HepG2 (cell line): ENCODE measurements around the gene DNAJC28. TPM values are rescaled to one million over a fixed set of nuclear protein-coding genes. Genes with fewer than 3 reads are reported as not detected.
A peak's percentile ranks its signal among the peaks of the same experiment; 100 is the strongest.

Source experiments
- ATF2 ChIP-seq: sonication (generic); formaldehyde crosslinking; IDR thresholded peaks from 2 replicates; pipeline ENCODE4 v1.4.0; 2020; ENCODE audit warnings: missing genetic modification reagents
- ETS1 ChIP-seq: sonication (generic); formaldehyde crosslinking; IDR thresholded peaks from 2 replicates; pipeline ENCODE4 v1.4.0; 2020; ENCODE audit warnings: missing genetic modification reagents
- HES4 ChIP-seq: sonication (generic); formaldehyde crosslinking; IDR thresholded peaks from 2 replicates; pipeline ENCODE4 v1.9.0; 2021; ENCODE audit warnings: mild to moderate bottlenecking, missing genetic modification reagents, borderline replicate concordance
- IRF2 ChIP-seq: IDR thresholded peaks from 2 replicates; pipeline ENCODE4 v1.6.1; 2018; ENCODE audit warnings: missing genetic modification reagents, missing compliant biosample characterization
- LCORL ChIP-seq, 2 experiments: fragments of 450-650 bp in 1 of 2; sonication (generic) in 1 of 2; formaldehyde crosslinking in 1 of 2; IDR thresholded peaks; 2 replicates each; pipeline versions ENCODE4 v1.5.0 to v1.6.1; 2017 to 2020; ENCODE audit warnings: antibody characterized with exemption in 1 of 2, missing genetic modification reagents in 1 of 2
- MIER3 ChIP-seq: IDR thresholded peaks from 2 replicates; pipeline ENCODE4 v1.6.1; 2016; ENCODE audit warnings: missing compliant biosample characterization, borderline replicate concordance
- NFKBIZ ChIP-seq: IDR thresholded peaks from 2 replicates; pipeline ENCODE4 v1.6.1; 2018; ENCODE audit warnings: missing genetic modification reagents, missing compliant biosample characterization
- NPAS2 ChIP-seq: sonication (generic); formaldehyde crosslinking; IDR thresholded peaks from 2 replicates; pipeline ENCODE4 v1.8.0; 2022; ENCODE audit warnings: mild to moderate bottlenecking, missing genetic modification reagents, borderline replicate concordance
- NR0B2 ChIP-seq: sonication (generic); formaldehyde crosslinking; IDR thresholded peaks from 2 replicates; pipeline ENCODE4 v1.4.0; 2020; ENCODE audit warnings: mild to moderate bottlenecking, missing genetic modification reagents
- RNF219 ChIP-seq: sonication (generic); formaldehyde crosslinking; IDR thresholded peaks from 2 replicates; pipeline ENCODE4 v1.5.0; 2020; ENCODE audit warnings: mild to moderate bottlenecking, missing genetic modification reagents
- USF2 ChIP-seq, 2 experiments: sonication (generic) in 1 of 2; formaldehyde crosslinking in 1 of 2; IDR thresholded peaks; 2 replicates each; pipeline versions ENCODE4 v1.5.1 to v1.6.1; 2011 to 2020; ENCODE audit warnings: borderline replicate concordance in 1 of 2, low read depth in 1 of 2, low read length in 1 of 2, mild to moderate bottlenecking in 1 of 2, missing genetic modification reagents in 1 of 2, moderate library complexity in 1 of 2
- ZNF160 ChIP-seq: sonication (generic); formaldehyde crosslinking; IDR thresholded peaks from 2 replicates; pipeline ENCODE4 v1.8.0; 2022; ENCODE audit warnings: mild to moderate bottlenecking, inconsistent platforms, missing genetic modification reagents
- ZNF382 ChIP-seq: sonication (generic); formaldehyde crosslinking; IDR thresholded peaks from 2 replicates; pipeline ENCODE4 v1.5.0; 2020; ENCODE audit warnings: missing genetic modification reagents, mild to moderate bottlenecking, borderline replicate concordance
- ZNF432 ChIP-seq: sonication (generic); formaldehyde crosslinking; IDR thresholded peaks from 2 replicates; pipeline ENCODE4 v1.5.0; 2020; ENCODE audit warnings: missing genetic modification reagents, mild to moderate bottlenecking, borderline replicate concordance
- ZNF451 ChIP-seq: sonication (generic); formaldehyde crosslinking; IDR thresholded peaks from 2 replicates; pipeline ENCODE4 v1.5.0; 2020; ENCODE audit warnings: mild to moderate bottlenecking, missing genetic modification reagents
- ZNF468 ChIP-seq: sonication (generic); formaldehyde crosslinking; IDR thresholded peaks from 2 replicates; pipeline ENCODE4 v1.8.0; 2022; ENCODE audit warnings: mild to moderate bottlenecking, moderate library complexity, missing genetic modification reagents
- ZNF501 ChIP-seq: sonication (generic); formaldehyde crosslinking; IDR thresholded peaks from 2 replicates; pipeline ENCODE4 v1.5.1; 2020; ENCODE audit warnings: mild to moderate bottlenecking, moderate library complexity, missing genetic modification reagents
- ZNF678 ChIP-seq: sonication (generic); formaldehyde crosslinking; IDR thresholded peaks from 2 replicates; pipeline ENCODE4 v1.4.0; 2020; ENCODE audit warnings: mild to moderate bottlenecking, missing genetic modification reagents
- ZNF746 ChIP-seq: sonication (generic); formaldehyde crosslinking; IDR thresholded peaks from 2 replicates; pipeline ENCODE4 v1.8.0; 2022; ENCODE audit warnings: mild to moderate bottlenecking, missing genetic modification reagents
- ZNF781 ChIP-seq: sonication (generic); formaldehyde crosslinking; IDR thresholded peaks from 2 replicates; pipeline ENCODE4 v1.5.1; 2020; ENCODE audit warnings: borderline replicate concordance, mild to moderate bottlenecking, missing genetic modification reagents; ENCODE audit errors: not compliant biosample characterization
- ZSCAN31 ChIP-seq: sonication (generic); formaldehyde crosslinking; IDR thresholded peaks from 2 replicates; pipeline ENCODE4 v1.5.0; 2020; ENCODE audit warnings: low read depth, mild to moderate bottlenecking, missing genetic modification reagents
- polyA plus RNA-seq, 8 experiments: library from polyadenylated mRNA; depleted of rRNA in 3 of 8; stranded (reverse) in 7 of 8; unstranded in 1 of 8; fragments of >200 nt; fragmentation: Illumina TruSeq in 4 of 8; extraction: Trizol in 4 of 8; gene quantifications; 2 replicates each; pipeline versions ENCODE4 v1.2.1 to v1.2.3, GENCODE V29; 2011 to 2016; ENCODE audit warnings: low read depth in 4 of 8, missing spikeins in 1 of 8, mixed read lengths in 1 of 8; ENCODE audit not compliant: insufficient read depth in 1 of 8
- total RNA-seq, 5 experiments: library from RNA; depleted of rRNA; stranded (reverse); fragments of >200 nt; fragmentation: Illumina TruSeq; extraction: Trizol; gene quantifications; 2 replicates each; pipeline ENCODE4 v1.2.3, GENCODE V29; 2016; ENCODE audit warnings: low read depth in 1 of 5

The DNAJC28 gene
- total and polyA plus RNA-seq, 2 of the 13 experiments (the other 11 are each of a cell fraction or from before 2014, with no cell fraction given): 1.5 to 3.3 TPM

GRCh38 chr21:33479679-33480480 is 11.6 kb downstream of the DNAJC28 start, which contains the start of gene TMEM50B (continued):
- TF ChIP-seq NR0B2 (CRISPR knock-in tag) (no peak), ZNF468 (CRISPR knock-in tag) (0 out of 2 replicates have a peak, but pooled peaks have one; percentile 68), LCORL (IDR thresholded peaks at IDR 0.05) (no peak), LCORL (CRISPR knock-in tag; IDR thresholded peaks at IDR 0.05) (no peak), ZNF501 (CRISPR knock-in tag) (no peak), ATF2 (CRISPR knock-in tag) (no peak; the same call in 1 of the 2 replicates), ZNF432 (CRISPR knock-in tag) (no peak), HES4 (CRISPR knock-in tag) (0 out of 2 replicates have a peak, but pooled peaks have one; percentile 61), ZSCAN31 (CRISPR knock-in tag) (no peak; the same call in 1 of the 2 replicates), IRF2 (CRISPR knock-in tag) (peak; percentile 83), ZNF382 (CRISPR knock-in tag) (no peak), ZNF160 (CRISPR knock-in tag) (peak; percentile 75), MIER3 (CRISPR knock-in tag) (no peak), ZNF781 (CRISPR knock-in tag) (no peak), ZNF746 (CRISPR knock-in tag) (no peak), ZNF451 (CRISPR knock-in tag) (no peak; the same call in 1 of the 2 replicates), NPAS2 (CRISPR knock-in tag) (no peak), NFKBIZ (CRISPR knock-in tag) (no peak), RNF219 (CRISPR knock-in tag) (peak; percentile 87; the same call in 1 of the 2 replicates), USF2 (IDR thresholded peaks at IDR 0.05; ENCODE audit: low read depth, low read length) (no peak), USF2 (CRISPR knock-in tag; IDR thresholded peaks at IDR 0.05; ENCODE audit: borderline replicate concordance) (no peak), ZNF678 (CRISPR knock-in tag) (no peak), ETS1 (CRISPR knock-in tag) (no peak)
